ENCODE results near the gene CHST11.

The CHST11 gene

GRCh38 chr12:104514092-104514810 is 57.5 kb downstream of the CHST11 start:
- TF ChIP-seq, protein P1, sequence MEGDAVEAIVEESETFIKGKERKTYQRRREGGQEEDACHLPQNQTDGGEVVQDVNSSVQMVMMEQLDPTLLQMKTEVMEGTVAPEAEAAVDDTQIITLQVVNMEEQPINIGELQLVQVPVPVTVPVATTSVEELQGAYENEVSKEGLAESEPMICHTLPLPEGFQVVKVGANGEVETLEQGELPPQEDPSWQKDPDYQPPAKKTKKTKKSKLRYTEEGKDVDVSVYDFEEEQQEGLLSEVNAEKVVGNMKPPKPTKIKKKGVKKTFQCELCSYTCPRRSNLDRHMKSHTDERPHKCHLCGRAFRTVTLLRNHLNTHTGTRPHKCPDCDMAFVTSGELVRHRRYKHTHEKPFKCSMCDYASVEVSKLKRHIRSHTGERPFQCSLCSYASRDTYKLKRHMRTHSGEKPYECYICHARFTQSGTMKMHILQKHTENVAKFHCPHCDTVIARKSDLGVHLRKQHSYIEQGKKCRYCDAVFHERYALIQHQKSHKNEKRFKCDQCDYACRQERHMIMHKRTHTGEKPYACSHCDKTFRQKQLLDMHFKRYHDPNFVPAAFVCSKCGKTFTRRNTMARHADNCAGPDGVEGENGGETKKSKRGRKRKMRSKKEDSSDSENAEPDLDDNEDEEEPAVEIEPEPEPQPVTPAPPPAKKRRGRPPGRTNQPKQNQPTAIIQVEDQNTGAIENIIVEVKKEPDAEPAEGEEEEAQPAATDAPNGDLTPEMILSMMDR (IDR thresholded peaks at IDR 0.05; ENCODE audit: control insufficient read depth, insufficient read depth, low read depth, low read length, missing control alignments): no peak
- H3K4me3 ChIP-seq (ENCODE audit: control insufficient read depth, low read depth, low read length): no peak overlapping the region
- DNase-seq (ENCODE audit: low read depth): no peak

DNA sequence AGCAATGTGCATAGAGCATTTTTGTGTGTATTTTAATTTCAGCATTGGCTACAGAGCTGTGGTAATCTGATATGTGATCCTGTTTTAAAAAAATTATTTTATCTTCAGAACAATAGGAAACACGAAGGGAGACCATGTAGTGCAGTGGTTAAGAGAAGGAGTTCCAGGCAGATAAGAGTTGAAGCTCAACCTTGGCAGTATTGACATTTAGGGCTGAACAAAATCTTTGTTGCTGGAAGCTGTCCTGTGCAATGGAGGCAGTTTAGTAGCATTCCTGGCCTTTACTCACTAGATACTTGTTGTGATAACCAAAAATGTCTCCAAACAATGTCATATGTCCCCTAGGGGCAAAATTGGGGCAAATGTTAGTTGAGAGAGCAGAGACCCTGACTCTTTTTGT is 59.2 kb downstream of the CHST11 start:
- no peak overlapping the region for H3K4me3 ChIP-seq (ENCODE audit: control insufficient read depth, low read depth, low read length)
- TF ChIP-seq, protein P1 (IDR thresholded peaks at IDR 0.05; ENCODE audit: control insufficient read depth, insufficient read depth, low read depth, low read length, missing control alignments): no peak
- DNase-seq (ENCODE audit: low read depth): no peak

GRCh38 chr12:104516821-104517220 is 60.1 kb downstream of the CHST11 start:
- TF ChIP-seq, protein P1 (IDR thresholded peaks at IDR 0.05; ENCODE audit: control insufficient read depth, insufficient read depth, low read depth, low read length, missing control alignments): no peak
- no peak for DNase-seq (ENCODE audit: low read depth)
- no peak overlapping the region for H3K4me3 ChIP-seq (ENCODE audit: control insufficient read depth, low read depth, low read length)

DNA sequence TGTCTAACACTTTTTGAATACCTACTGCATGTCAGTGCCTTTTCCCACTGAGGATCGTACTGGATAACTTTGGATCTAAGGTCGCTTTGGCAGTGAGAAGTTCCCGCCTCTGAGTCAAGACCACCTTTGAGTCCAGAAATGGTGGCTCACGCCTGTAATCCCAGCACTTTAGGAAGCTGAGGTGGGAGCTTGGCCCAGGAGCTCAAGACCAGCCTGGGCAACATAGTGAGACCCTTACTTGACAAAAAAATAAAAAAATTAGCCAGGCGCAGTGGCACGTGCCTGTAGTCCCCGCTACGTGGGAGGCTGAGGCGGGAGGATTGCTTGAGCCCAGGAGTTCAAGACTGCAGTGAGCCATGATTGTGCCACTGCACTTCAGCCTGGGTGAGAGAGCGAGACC is 61.1 kb downstream of the CHST11 start:
- no peak overlapping the region for H3K4me3 ChIP-seq (ENCODE audit: control insufficient read depth, low read depth, low read length)
- TF ChIP-seq, protein P1 (IDR thresholded peaks at IDR 0.05; ENCODE audit: control insufficient read depth, insufficient read depth, low read depth, low read length, missing control alignments): no peak
- DNase-seq (ENCODE audit: low read depth): no peak

GRCh38 chr12:104519190-104520019 is 62.7 kb downstream of the CHST11 start:
- no peak overlapping the region for H3K4me3 ChIP-seq (ENCODE audit: control insufficient read depth, low read depth, low read length)
- TF ChIP-seq, protein P1 (IDR thresholded peaks at IDR 0.05; ENCODE audit: control insufficient read depth, insufficient read depth, low read depth, low read length, missing control alignments): no peak
- DNase-seq (ENCODE audit: low read depth): no peak

DNA sequence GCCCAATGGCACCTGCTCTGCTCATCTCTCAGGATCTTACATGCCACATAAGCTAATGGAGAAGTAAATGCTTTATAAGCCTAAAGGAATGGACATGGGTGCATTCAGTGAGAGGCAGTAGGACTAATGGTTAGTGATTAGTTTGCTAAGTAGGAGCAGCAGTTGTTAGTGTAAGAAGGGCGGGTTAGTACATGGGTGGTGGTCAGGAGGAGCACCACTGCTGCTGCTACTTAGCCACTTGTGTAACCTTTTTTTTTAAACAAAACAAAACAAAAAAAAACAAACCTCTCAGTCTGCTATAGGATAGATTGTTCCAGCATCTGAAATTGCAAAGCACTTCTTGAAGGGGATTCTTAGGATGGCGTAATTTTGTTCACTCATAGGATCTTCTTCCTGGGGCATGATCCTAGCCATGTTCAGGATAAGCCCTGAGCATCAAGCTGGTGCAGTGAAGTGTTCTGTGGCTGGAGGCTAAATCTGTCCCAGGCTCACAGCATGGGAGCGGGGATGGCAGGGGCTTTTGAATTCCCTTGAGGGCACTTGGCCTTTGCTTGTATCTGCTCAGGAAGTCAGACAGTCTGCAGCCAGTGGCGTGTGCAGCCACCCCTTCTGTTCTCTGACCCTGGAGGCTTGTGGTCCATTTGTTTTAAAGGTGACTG is 63.6 kb downstream of the CHST11 start:
- TF ChIP-seq, protein P1 (IDR thresholded peaks at IDR 0.05; ENCODE audit: control insufficient read depth, insufficient read depth, low read depth, low read length, missing control alignments): no peak
- no peak for DNase-seq (ENCODE audit: low read depth)
- H3K4me3 ChIP-seq (ENCODE audit: control insufficient read depth, low read depth, low read length): no peak overlapping the region
